Natural killer cell (primary cell): ENCODE measurements around the gene SLC16A11. TPM values are rescaled to one million over a fixed set of nuclear protein-coding genes. Genes with fewer than 3 reads are reported as not detected.
"Not testable (repeated sequence)": the region's sequence is repeated elsewhere in the genome, so short reads cannot be mapped to it uniquely, and the experiment has no call there.

ENCODE experiments used
- ATAC-seq, 3 donors: fragments of 150-1000 bp in 2 of 3; fragments of 200-7000 bp in 1 of 3; cut with Tn5 transposase; 1 replicate in 1 of 3; 2 replicates in 2 of 3; pipeline ENCODE4 v1.10.0; 2021; ENCODE audit warnings: mild to moderate bottlenecking in 2 of 3, moderate library complexity in 2 of 3
- DNase-seq, 2 donors: peaks; one replicate each; pipeline versions ENCODE4 v3.0.0 to v3.0.0-alpha.2; 2013 to 2021; ENCODE audit warnings: mixed read lengths in 1 of 2
- H3K27ac ChIP-seq: one replicate; pipeline ENCODE4 v1.5.1; 2013; ENCODE audit warnings: mild to moderate bottlenecking, low read length
- H3K27me3 ChIP-seq: one replicate; pipeline ENCODE4 v1.6.1; 2013; ENCODE audit warnings: low read length; ENCODE audit not compliant: control insufficient read depth, insufficient read depth
- H3K36me3 ChIP-seq: one replicate; pipeline ENCODE4 v1.6.1; 2013; ENCODE audit warnings: low read length; ENCODE audit not compliant: control insufficient read depth, insufficient read depth
- H3K4me1 ChIP-seq: one replicate; pipeline ENCODE4 v1.6.1; 2013; ENCODE audit warnings: low read length; ENCODE audit not compliant: control insufficient read depth, insufficient read depth
- H3K4me3 ChIP-seq: one replicate; pipeline ENCODE4 v1.5.1; 2013; ENCODE audit warnings: low read length
- H3K9me3 ChIP-seq: one replicate; pipeline ENCODE4 v1.6.1; 2013; ENCODE audit warnings: low read length; ENCODE audit not compliant: control insufficient read depth, insufficient read depth
- H3K27ac Mint-ChIP-seq, 2 donors: one replicate each; pipeline ENCODE4 v1.8.0; 2022; ENCODE audit warnings: mild to moderate bottlenecking in 2 of 2, mixed read lengths in 2 of 2, moderate library complexity in 1 of 2
- H3K27me3 Mint-ChIP-seq, 2 donors: one replicate each; pipeline ENCODE4 v1.8.0; 2022; ENCODE audit warnings: low read depth in 2 of 2, mixed read lengths in 2 of 2
- H3K36me3 Mint-ChIP-seq: one replicate; pipeline ENCODE4 v1.8.0; 2022; ENCODE audit warnings: mixed read lengths
- H3K4me1 Mint-ChIP-seq, 2 donors: one replicate each; pipeline ENCODE4 v1.8.0; 2022; ENCODE audit warnings: mixed read lengths in 2 of 2
- H3K4me3 Mint-ChIP-seq: one replicate; pipeline ENCODE4 v1.8.0; 2022; ENCODE audit warnings: mild to moderate bottlenecking, moderate library complexity, mixed read lengths
- H3K9me3 Mint-ChIP-seq, 2 donors: one replicate each; pipeline ENCODE4 v1.8.0; 2022; ENCODE audit warnings: mixed read lengths in 2 of 2
- CTCF ChIP-seq: fragments of 200-600 bp; IDR thresholded peaks from one replicate; pipeline ENCODE4 v1.8.0; 2022; ENCODE audit warnings: antibody characterized with exemption
- WGBS: methylation state at CpG from one replicate; pipeline ENCODE4 v1.1.7; 2013; ENCODE audit warnings: missing lambda C conversion rate; ENCODE audit not compliant: insufficient coverage; 5-methylcytosine and 5-hydroxymethylcytosine counted together
- intact Hi-C: fragments of 100-400 bp; cut with micrococcal nuclease; formaldehyde crosslinking; loops from one replicate; pipeline ENCODE4 v1.14.2; 2022
- total RNA-seq, 4 donors: library from RNA; stranded (reverse); fragments of 120-200 nt in 1 of 4; gene quantifications; one replicate each; pipeline versions ENCODE4 v1.2.3 to v1.2.4, GENCODE V29; 2013 to 2022

Gene SLC16A11
- total RNA-seq, 3 donors from 2014 or later (not counting 1 experiment from before 2014, with no cell fraction given) = 1.2 to 2.5 (median 1.6) TPM

- no peaks in the 10 kb centered on the region for H3K36me3 ChIP-seq
- WGBS = 90% methylated on average over 6 of the region's 6 CpGs
- peaks cover 2% of the 10 kb centered on the region for H3K27me3 ChIP-seq
- no peak overlapping the region for H3K27ac Mint-ChIP-seq
- TF ChIP-seq CTCF = no peak
- intact Hi-C loops = loop anchor here (5.0 kb wide), 2 partner anchors 33 to 243 kb away; partner anchors contain the start of genes CLEC10A and YBX2
- no peak overlapping the region for H3K4me3 ChIP-seq
- peaks cover 23% of the 10 kb centered on the region for H3K4me1 ChIP-seq
- H3K27me3 Mint-ChIP-seq = peaks cover 0 to 5% of the 10 kb centered on the region in 2 donors
- H3K27ac ChIP-seq = no peak overlapping the region
- no peaks in the 10 kb centered on the region for H3K9me3 ChIP-seq
- no peak overlapping the region for H3K4me3 Mint-ChIP-seq
- peaks cover 21 to 22% of the 10 kb centered on the region in 2 donors for H3K4me1 Mint-ChIP-seq
- H3K36me3 Mint-ChIP-seq = no peaks in the 10 kb centered on the region
- DNase-seq (no peak), ATAC-seq (no peak)
- H3K9me3 Mint-ChIP-seq = no peaks in the 10 kb centered on the region
These were observed 5.1 kb upstream of the SLC16A11 start for GRCh38 chr17:7048968-7049367.

- no peak overlapping the region for H3K4me3 ChIP-seq
- H3K27ac Mint-ChIP-seq = peak overlapping the region in 1 of 2 donors; percentile 11
- no peaks in the 10 kb centered on the region for H3K36me3 Mint-ChIP-seq
These were observed 3.7 kb upstream of the SLC16A11 start for GRCh38 chr17:7047566-7047965.

DNA sequence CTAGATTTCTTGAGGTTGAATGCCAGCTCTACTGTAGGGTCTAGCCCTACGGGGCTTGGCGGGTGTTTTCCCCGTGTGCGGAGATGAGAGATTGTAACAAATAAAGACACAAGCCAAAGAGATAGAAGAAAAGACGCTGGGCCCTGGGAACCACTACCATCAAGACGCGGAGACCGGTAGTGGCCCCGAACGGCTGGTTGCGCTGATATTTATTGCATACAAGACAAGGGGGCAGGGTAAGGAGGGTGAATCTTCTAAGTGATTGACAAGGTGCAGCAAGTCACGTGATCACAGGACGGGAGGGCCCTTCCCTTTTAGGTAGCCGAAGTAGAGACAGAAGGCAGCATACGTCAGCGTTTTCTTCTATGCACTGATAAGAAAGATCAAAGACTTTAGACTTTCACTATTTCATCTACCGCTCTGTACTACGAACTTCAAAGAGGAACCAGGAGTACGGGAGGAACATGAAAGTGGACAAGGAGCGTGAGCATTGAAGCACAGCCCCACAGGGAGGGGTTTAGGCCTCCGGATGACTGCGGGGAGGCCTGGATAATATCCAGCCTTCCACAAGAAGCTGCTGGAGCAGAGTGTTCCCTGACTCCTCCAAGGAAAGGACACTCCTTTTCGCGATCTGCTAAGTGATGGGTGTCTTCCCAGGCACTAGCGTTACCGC is 3.0 kb upstream of the SLC16A11 start:
- Histone ChIP-seq H3K4me3 (peak overlapping the region; percentile 34), H3K4me1 (peaks cover 39% of the 10 kb centered on the region), H3K27ac (peak overlapping the region; percentile 45)
- H3K9me3 Mint-ChIP-seq, H3K27me3 ChIP-seq, H3K36me3 Mint-ChIP-seq, H3K27me3 Mint-ChIP-seq, H3K36me3 ChIP-seq, H3K9me3 ChIP-seq: not testable (repeated sequence)
- WGBS = 8% methylated on average over 26 of the region's 26 CpGs
- peak in 2 of 3 donors; percentile 3 to 12 for ATAC-seq
- H3K4me3 Mint-ChIP-seq = peak overlapping the region; percentile 87
- peak overlapping the region; percentile 85 to 90 for H3K27ac Mint-ChIP-seq
- intact Hi-C loops = loop anchor here (1.0 to 5.0 kb wide), 3 partner anchors 35 to 245 kb away; partner anchors contain the start of genes CLEC10A and YBX2
- peak in 1 of 2 donors; percentile 91 for DNase-seq
- peaks cover 20 to 37% of the 10 kb centered on the region in 2 donors for H3K4me1 Mint-ChIP-seq

More at GRCh38 chr17:7047566-7047965, 3.7 kb upstream of the SLC16A11 start:
- WGBS = 63% methylated on average over 3 of the region's 6 CpGs
- H3K4me1 Mint-ChIP-seq = peaks cover 21 to 35% of the 10 kb centered on the region in 2 donors
- H3K9me3 Mint-ChIP-seq = no peaks in the 10 kb centered on the region
- DNase-seq = no peak
- intact Hi-C loops = loop anchor here (5.0 kb wide), 2 partner anchors 35 to 245 kb away; partner anchors contain the start of genes CLEC10A and YBX2
- H3K4me3 Mint-ChIP-seq = peak overlapping the region; percentile 35
- ATAC-seq = no peak
- Histone ChIP-seq H3K4me1 (peaks cover 37% of the 10 kb centered on the region), H3K9me3 (no peaks in the 10 kb centered on the region), H3K27me3 (peaks cover 6% of the 10 kb centered on the region), H3K27ac (no peak overlapping the region), H3K36me3 (no peaks in the 10 kb centered on the region)
- peaks cover 0 to 7% of the 10 kb centered on the region in 2 donors for H3K27me3 Mint-ChIP-seq
- TF ChIP-seq CTCF = no peak

DNA sequence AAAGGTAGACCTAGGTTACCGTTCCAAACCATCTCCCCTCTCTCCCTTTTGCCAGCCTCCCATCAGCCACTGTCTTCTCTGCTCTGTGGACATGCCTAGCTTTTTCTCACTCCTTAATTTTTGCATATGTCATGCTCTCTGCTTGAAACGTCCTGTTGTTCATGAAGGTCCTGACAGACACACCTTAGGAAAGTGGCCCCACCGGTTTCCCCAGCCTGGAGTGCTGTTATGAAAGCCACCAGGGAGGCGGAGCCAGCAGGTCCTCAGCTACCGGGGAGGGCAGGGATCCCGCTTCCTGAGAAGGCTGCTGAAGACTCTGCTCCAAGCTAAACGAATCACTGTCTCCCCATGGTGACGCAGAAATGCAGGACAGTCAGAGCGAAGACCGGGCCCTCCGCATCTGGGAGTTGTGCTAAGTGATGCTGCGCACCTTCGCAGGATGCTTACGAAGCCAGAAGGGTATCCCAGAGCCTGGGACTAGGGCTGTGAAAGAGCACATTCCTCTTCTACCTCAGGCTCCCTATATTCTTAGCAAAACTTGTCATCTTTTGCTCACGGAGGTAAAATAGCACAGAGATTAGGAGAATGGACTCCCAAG is 2.3 kb upstream of the SLC16A11 start:
- Histone ChIP-seq H3K27ac (peak overlapping the region; percentile 45), H3K36me3 (no peaks in the 10 kb centered on the region), H3K4me3 (peak overlapping the region; percentile 34), H3K27me3 (peaks cover 6% of the 10 kb centered on the region), H3K4me1 (peaks cover 43% of the 10 kb centered on the region), H3K9me3 (no peaks in the 10 kb centered on the region)
- DNase-seq (peak in 1 of 2 donors; percentile 66), ATAC-seq (peak in 2 of 3 donors; percentile 3)
- WGBS = 11% methylated on average over 15 of the region's 15 CpGs
- Mint-ChIP-seq H3K4me3 (peak overlapping the region; percentile 87), H3K36me3 (no peaks in the 10 kb centered on the region), H3K27ac (peak overlapping the region; percentile 85 to 90), H3K9me3 (no peaks in the 10 kb centered on the region), H3K4me1 (peaks cover 25 to 43% of the 10 kb centered on the region in 2 donors), H3K27me3 (peaks cover 0 to 7% of the 10 kb centered on the region in 2 donors)
- TF ChIP-seq CTCF = peak; percentile 27
- intact Hi-C loops = loop anchor here (1.0 to 5.0 kb wide), 3 partner anchors 36 to 246 kb away; partner anchors contain the start of genes CLEC10A and YBX2
